GM12878 (cell line): ENCODE results near the gene NEK11. TPM values are rescaled to one million over a fixed set of nuclear protein-coding genes. Genes with fewer than 3 reads are reported as not detected.

Experiments
- BCL11A ChIP-seq: IDR thresholded peaks from 2 replicates; pipeline ENCODE4 v1.6.1; 2011; ENCODE audit warnings: low read depth, low read length
- BCLAF1 ChIP-seq: fragments of 450-650 bp; IDR thresholded peaks from 2 replicates; pipeline ENCODE4 v1.6.1; 2017; ENCODE audit warnings: antibody characterized with exemption, mild to moderate bottlenecking, moderate library complexity
- BHLHE40 ChIP-seq, 2 experiments: fragments of 450-650 bp in 1 of 2; IDR thresholded peaks; 2 replicates each; pipeline ENCODE4 v1.6.1; 2011 to 2017; ENCODE audit warnings: low read depth in 2 of 2, borderline replicate concordance in 1 of 2, improper control_type of control experiment in 1 of 2, low read length in 1 of 2, mild to moderate bottlenecking in 1 of 2
- BRCA1 ChIP-seq: IDR thresholded peaks from 2 replicates; pipeline ENCODE4 v1.6.1; 2011; ENCODE audit warnings: low read depth, low read length, improper control_type of control experiment
- CBFB ChIP-seq: IDR thresholded peaks from 2 replicates; pipeline ENCODE4 v1.6.1; 2016; ENCODE audit warnings: antibody characterized with exemption, low read depth
- FOXK2 ChIP-seq: fragments of 450-650 bp; IDR thresholded peaks from 2 replicates; pipeline ENCODE4 v1.6.1; 2017; ENCODE audit warnings: mild to moderate bottlenecking, moderate library complexity
- LARP7 ChIP-seq: fragments of 450-650 bp; IDR thresholded peaks from 2 replicates; pipeline ENCODE4 v1.6.1; 2017; ENCODE audit warnings: mild to moderate bottlenecking
- MTA3 ChIP-seq: IDR thresholded peaks from 2 replicates; pipeline ENCODE4 v1.6.1; 2012; ENCODE audit warnings: low read length, inconsistent platforms, borderline replicate concordance
- MYC ChIP-seq: IDR thresholded peaks from 2 replicates; pipeline ENCODE4 v1.6.1; 2011; ENCODE audit warnings: mild to moderate bottlenecking, low read length, moderate library complexity, inconsistent platforms; ENCODE audit not compliant: insufficient read depth, insufficient replicate concordance, insufficient read length, severe bottlenecking
- PKNOX1 ChIP-seq: fragments of 450-650 bp; IDR thresholded peaks from 2 replicates; pipeline ENCODE4 v1.6.1; 2016; ENCODE audit warnings: mild to moderate bottlenecking
- PML ChIP-seq: IDR thresholded peaks from 2 replicates; pipeline ENCODE4 v1.6.1; 2012; ENCODE audit warnings: low read length, inconsistent platforms
- RAD21 ChIP-seq: IDR thresholded peaks from 2 replicates; pipeline ENCODE4 v1.6.1; 2011; ENCODE audit warnings: mild to moderate bottlenecking, low read depth, low read length, moderate library complexity; ENCODE audit not compliant: insufficient read depth
- RAD51 ChIP-seq: fragments of 450-650 bp; IDR thresholded peaks from 2 replicates; pipeline ENCODE4 v1.6.1; 2016; ENCODE audit warnings: moderate library complexity, mild to moderate bottlenecking, inconsistent platforms
- SREBF1 ChIP-seq: IDR thresholded peaks from 2 replicates; pipeline ENCODE4 v1.6.1; 2012; ENCODE audit warnings: mild to moderate bottlenecking, low read length
- SUZ12 ChIP-seq: fragments of 200-600 bp; sonication (generic); IDR thresholded peaks from one replicate; pipeline ENCODE4 v1.6.1; 2018; ENCODE audit warnings: antibody characterized with exemption, mild to moderate bottlenecking; ENCODE audit not compliant: unreplicated experiment
- WRNIP1 ChIP-seq: IDR thresholded peaks from 2 replicates; pipeline ENCODE4 v1.6.1; 2011; ENCODE audit warnings: low read depth, low read length, improper control_type of control experiment, borderline replicate concordance
- ZNF274 ChIP-seq: IDR thresholded peaks from one replicate; pipeline ENCODE4 v1.8.0; 2011; ENCODE audit not compliant: insufficient read length, insufficient read depth
- polyA plus RNA-seq, 11 experiments: library from polyadenylated mRNA; depleted of rRNA in 4 of 11; unstranded in 6 of 11; stranded (reverse) in 5 of 11; fragments of >200 nt; fragmentation: Nextera tagmentation in 4 of 11; fragmentation: Illumina TruSeq in 1 of 11; extraction: Ambion mirVana in 4 of 11; extraction: Trizol in 1 of 11; gene quantifications; 1 replicate in 1 of 11; 2 replicates in 10 of 11; pipeline versions ENCODE4 v1.2.1 to v1.2.3, GENCODE V29; 2011 to 2016; ENCODE audit warnings: inconsistent platforms in 2 of 11, missing spikeins in 2 of 11, low read depth in 1 of 11
- total RNA-seq, 4 experiments: library from RNA; depleted of rRNA in 3 of 4; stranded (reverse); fragments of >200 nt in 3 of 4; fragmentation: Illumina TruSeq in 1 of 4; extraction: Trizol in 1 of 4; gene quantifications; 2 replicates each; pipeline versions ENCODE4 v1.2.1 to v1.2.3, GENCODE V29; 2013 to 2021
- TF ChIP-seq, protein P1 (sequence below): fragments of 450-650 bp; IDR thresholded peaks from 2 replicates; pipeline ENCODE4 v1.6.1; 2017; ENCODE audit warnings: mild to moderate bottlenecking, moderate library complexity

Gene NEK11
- total and polyA plus RNA-seq, 10 of the 15 experiments (the other 5 are each of a cell fraction or from before 2014, with no cell fraction given), result 0.05 to 0.94 (median 0.36) TPM; not detected in 1

DNA sequence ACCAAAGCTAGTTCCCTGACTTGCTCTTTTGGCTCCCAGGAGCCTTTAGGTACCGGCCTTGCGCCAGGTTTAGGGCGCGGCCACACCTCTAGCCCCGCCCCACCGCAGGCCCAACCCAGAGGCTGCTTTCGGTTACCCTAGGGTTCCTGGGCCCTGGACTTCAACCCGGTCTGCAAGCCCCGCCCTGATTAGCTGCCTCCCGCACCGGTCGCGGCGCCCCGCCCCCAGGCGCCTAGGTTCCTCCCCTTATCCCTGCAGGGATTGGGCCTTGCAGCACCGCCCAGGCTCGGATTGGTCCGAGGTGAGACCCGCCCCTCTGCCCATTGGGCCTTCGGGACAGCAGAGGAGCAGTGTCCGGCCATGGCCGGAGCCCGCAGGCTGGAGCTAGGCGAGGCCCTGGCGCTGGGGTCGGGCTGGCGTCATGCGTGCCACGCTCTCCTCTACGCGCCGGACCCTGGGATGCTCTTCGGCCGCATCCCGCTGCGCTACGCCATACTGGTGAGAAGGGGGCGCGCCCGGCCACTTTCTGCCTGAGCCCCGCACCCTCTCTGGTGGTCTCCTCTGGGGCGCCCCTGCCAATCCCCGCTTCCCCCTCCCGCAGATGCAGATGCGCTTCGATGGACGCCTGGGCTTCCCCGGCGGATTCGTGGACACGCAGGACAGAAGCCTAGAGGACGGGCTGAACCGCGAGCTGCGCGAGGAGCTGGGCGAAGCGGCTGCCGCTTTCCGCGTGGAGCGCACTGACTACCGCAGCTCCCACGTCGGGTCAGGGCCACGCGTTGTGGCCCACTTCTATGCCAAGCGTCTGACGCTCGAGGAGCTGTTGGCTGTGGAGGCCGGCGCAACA, 355.0 kb downstream of the NEK11 start, which contains the start of gene NUDT16 (continued):
- TF ChIP-seq, protein P1, sequence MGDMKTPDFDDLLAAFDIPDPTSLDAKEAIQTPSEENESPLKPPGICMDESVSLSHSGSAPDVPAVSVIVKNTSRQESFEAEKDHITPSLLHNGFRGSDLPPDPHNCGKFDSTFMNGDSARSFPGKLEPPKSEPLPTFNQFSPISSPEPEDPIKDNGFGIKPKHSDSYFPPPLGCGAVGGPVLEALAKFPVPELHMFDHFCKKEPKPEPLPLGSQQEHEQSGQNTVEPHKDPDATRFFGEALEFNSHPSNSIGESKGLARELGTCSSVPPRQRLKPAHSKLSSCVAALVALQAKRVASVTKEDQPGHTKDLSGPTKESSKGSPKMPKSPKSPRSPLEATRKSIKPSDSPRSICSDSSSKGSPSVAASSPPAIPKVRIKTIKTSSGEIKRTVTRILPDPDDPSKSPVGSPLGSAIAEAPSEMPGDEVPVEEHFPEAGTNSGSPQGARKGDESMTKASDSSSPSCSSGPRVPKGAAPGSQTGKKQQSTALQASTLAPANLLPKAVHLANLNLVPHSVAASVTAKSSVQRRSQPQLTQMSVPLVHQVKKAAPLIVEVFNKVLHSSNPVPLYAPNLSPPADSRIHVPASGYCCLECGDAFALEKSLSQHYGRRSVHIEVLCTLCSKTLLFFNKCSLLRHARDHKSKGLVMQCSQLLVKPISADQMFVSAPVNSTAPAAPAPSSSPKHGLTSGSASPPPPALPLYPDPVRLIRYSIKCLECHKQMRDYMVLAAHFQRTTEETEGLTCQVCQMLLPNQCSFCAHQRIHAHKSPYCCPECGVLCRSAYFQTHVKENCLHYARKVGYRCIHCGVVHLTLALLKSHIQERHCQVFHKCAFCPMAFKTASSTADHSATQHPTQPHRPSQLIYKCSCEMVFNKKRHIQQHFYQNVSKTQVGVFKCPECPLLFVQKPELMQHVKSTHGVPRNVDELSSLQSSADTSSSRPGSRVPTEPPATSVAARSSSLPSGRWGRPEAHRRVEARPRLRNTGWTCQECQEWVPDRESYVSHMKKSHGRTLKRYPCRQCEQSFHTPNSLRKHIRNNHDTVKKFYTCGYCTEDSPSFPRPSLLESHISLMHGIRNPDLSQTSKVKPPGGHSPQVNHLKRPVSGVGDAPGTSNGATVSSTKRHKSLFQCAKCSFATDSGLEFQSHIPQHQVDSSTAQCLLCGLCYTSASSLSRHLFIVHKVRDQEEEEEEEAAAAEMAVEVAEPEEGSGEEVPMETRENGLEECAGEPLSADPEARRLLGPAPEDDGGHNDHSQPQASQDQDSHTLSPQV, result no peak
- TF ChIP-seq LARP7, result peak; percentile 77
- no peak for TF ChIP-seq PKNOX1
- TF ChIP-seq CBFB, result no peak
- peak; percentile 17 for TF ChIP-seq MYC
- TF ChIP-seq MTA3, result no peak; the same call in 1 of the 2 replicates
- peak in 1 of 2 experiments; percentile 33; a peak in 2 of 4 replicates for TF ChIP-seq BHLHE40 (IDR thresholded peaks at IDR 0.05; ENCODE audit: borderline replicate concordance in 1 of 2, low read depth in 2 of 2, low read length in 1 of 2)
- TF ChIP-seq ZNF274, result no peak
- TF ChIP-seq BCLAF1, result no peak
- TF ChIP-seq BRCA1, result no peak
- TF ChIP-seq FOXK2, result no peak
- peak; percentile 25; the same call in 1 of the 2 replicates for TF ChIP-seq PML
- no peak for TF ChIP-seq RAD21
- TF ChIP-seq BCL11A, result no peak
- no peak for TF ChIP-seq WRNIP1
- no peak for TF ChIP-seq RAD51
- no peak for TF ChIP-seq SREBF1
- TF ChIP-seq SUZ12, result no peak
